Esophagus muscularis mucosa (tissue), 3 donors: ENCODE data around the gene ICA1L.

Experiments
- CTCF ChIP-seq, 3 experiments: fragments of 200-600 bp in 2 of 3; fragments of 450-650 bp in 1 of 3; sonication (generic) in 2 of 3; IDR thresholded peaks; one replicate each; pipeline ENCODE4 v1.5.1; 2017 to 2019; ENCODE audit warnings: antibody characterized with exemption in 3 of 3, mild to moderate bottlenecking in 2 of 3, moderate library complexity in 1 of 3
- POLR2A ChIP-seq: fragments of 450-650 bp; IDR thresholded peaks from one replicate; pipeline ENCODE4 v1.6.1; 2017; ENCODE audit warnings: antibody characterized with exemption, moderate library complexity, mild to moderate bottlenecking, low read depth
- POLR2AphosphoS5 ChIP-seq, 2 donors: sonication (generic); formaldehyde crosslinking; IDR thresholded peaks; one replicate each; pipeline ENCODE4 v1.6.1; 2017; ENCODE audit warnings: antibody characterized with exemption in 2 of 2

- TF ChIP-seq POLR2A (no peak), POLR2AphosphoS5 (IDR thresholded peaks at IDR 0.05) (no peak), CTCF (IDR thresholded peaks at IDR 0.05) (no peak)
Observed at GRCh38 chr2:202774104-202774503, 97.5 kb downstream of the ICA1L start.
